ENCODE results near the gene DUSP7. TPM values are rescaled to one million over a fixed set of nuclear protein-coding genes. Genes with fewer than 3 reads are reported as not detected.
A peak's percentile ranks its signal among the peaks of the same experiment; 100 is the strongest.

The DUSP7 gene
- total RNA-seq, 2 experiments from 2014 or later = 4.8 to 5.2 TPM

DNA sequence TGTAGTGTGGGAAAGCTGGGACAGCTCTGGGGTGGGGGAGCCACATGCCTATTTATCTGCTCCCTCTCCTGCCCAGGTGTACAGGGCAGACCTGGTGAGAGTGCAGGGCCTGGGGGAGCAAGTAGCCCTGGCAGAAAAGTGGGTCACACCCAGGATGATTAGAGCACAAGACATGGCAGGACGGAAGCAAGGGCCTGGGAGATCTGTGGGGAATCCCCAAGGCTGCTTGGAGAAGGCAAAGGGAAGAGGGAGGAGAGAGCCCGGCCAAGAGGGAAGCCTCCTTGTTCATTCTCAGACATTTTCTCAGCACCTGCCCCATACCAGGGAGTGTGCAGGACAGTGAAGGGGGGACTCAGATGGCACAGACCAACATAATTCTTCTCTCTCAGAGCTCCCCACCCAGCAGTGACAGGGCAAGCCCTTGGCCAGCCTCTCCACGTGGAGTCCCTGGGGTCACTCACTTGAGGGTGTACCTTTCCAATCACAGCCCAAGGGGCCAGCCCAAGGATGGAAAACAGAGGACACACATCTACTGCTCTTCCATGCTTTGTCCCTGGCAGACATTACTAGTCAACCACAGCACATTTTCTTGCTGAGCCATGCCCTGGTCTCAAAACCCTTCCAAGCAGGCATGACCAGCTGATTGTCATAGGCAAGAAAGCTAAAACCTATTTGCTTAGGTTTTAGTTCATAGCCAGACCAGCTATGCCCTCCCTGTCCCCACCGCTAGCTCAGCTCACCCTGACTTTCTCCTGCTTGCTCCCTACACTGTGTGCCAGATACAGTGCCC is 4.9 kb upstream of the DUSP7 start:
- H3K36me3 Mint-ChIP-seq (ENCODE audit: low read depth) = peaks cover 6% of the 10 kb centered on the region
- no peak overlapping the region for H3K4me3 ChIP-seq (ENCODE audit: low read length)
- no peak overlapping the region for H3K27ac ChIP-seq (ENCODE audit: low read depth in 1 of 2, low read length in 2 of 2)
- ChIA-PET POLR2A (interaction anchor here (1.0 kb wide), 1 partner anchor 8 kb away, joined by 4 read pairs; no protein-coding TSS in a partner anchor), CTCF (no interaction called here)
- peaks cover 11% of the 10 kb centered on the region for H3K4me1 Mint-ChIP-seq (ENCODE audit: low read depth)
- ATAC-seq (ENCODE audit: poor library complexity) = no peak
- H3K27ac Mint-ChIP-seq = no peak overlapping the region
- DNase-seq = no peak
- no peaks in the 10 kb centered on the region for H3K9me3 Mint-ChIP-seq
- no peaks in the 10 kb centered on the region for H3K36me3 ChIP-seq (ENCODE audit: insufficient read depth, low read length)
- H3K27me3 Mint-ChIP-seq = no peaks in the 10 kb centered on the region
- H3K4me1 ChIP-seq (ENCODE audit: insufficient read depth, low read length) = peaks cover 17% of the 10 kb centered on the region
- intact Hi-C loops (cut with DNase I, micrococcal nuclease) = no loop called here
- no peaks in the 10 kb centered on the region for H3K9me3 ChIP-seq (ENCODE audit: control insufficient read depth in 1 of 2, insufficient read depth in 1 of 2, low read length in 2 of 2)
- TF ChIP-seq, protein P1, sequence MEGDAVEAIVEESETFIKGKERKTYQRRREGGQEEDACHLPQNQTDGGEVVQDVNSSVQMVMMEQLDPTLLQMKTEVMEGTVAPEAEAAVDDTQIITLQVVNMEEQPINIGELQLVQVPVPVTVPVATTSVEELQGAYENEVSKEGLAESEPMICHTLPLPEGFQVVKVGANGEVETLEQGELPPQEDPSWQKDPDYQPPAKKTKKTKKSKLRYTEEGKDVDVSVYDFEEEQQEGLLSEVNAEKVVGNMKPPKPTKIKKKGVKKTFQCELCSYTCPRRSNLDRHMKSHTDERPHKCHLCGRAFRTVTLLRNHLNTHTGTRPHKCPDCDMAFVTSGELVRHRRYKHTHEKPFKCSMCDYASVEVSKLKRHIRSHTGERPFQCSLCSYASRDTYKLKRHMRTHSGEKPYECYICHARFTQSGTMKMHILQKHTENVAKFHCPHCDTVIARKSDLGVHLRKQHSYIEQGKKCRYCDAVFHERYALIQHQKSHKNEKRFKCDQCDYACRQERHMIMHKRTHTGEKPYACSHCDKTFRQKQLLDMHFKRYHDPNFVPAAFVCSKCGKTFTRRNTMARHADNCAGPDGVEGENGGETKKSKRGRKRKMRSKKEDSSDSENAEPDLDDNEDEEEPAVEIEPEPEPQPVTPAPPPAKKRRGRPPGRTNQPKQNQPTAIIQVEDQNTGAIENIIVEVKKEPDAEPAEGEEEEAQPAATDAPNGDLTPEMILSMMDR (IDR thresholded peaks at IDR 0.05) = no peak
- no peak overlapping the region for H3K4me3 Mint-ChIP-seq
- H3K27me3 ChIP-seq (ENCODE audit: control insufficient read depth in 1 of 2, insufficient read depth in 2 of 2, low read length in 2 of 2) = no peaks in the 10 kb centered on the region

DNA sequence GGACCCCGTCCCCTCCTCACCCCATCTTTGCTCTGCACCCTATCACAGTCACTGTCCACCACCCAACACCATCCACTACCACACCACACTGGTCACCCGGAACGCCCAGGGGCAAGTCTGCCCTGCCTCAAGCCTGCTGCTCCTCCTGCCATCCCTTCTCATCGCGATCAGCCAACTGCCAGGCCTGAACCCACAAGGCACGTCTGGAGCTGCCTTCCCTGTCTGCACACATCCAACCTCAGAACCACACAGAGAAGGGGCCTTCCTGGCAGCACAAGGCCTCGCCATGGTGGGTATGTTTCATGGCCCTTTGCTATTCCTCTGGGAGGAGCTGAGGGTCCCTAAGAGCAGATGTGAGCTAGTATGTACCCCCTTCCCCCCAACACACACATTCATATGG is 3.4 kb upstream of the DUSP7 start:
- no peak overlapping the region for H3K27ac ChIP-seq (ENCODE audit: low read depth in 1 of 2, low read length in 2 of 2)
- no peak overlapping the region for H3K4me3 ChIP-seq (ENCODE audit: low read length)
- no peak for DNase-seq
- Mint-ChIP-seq H3K27ac (no peak overlapping the region), H3K27me3 (no peaks in the 10 kb centered on the region), H3K4me3 (no peak overlapping the region), H3K4me1 (ENCODE audit: low read depth) (peaks cover 12% of the 10 kb centered on the region), H3K36me3 (ENCODE audit: low read depth) (peaks cover 6% of the 10 kb centered on the region), H3K9me3 (no peaks in the 10 kb centered on the region)
- H3K4me1 ChIP-seq (ENCODE audit: insufficient read depth, low read length) = peaks cover 19% of the 10 kb centered on the region
- H3K9me3 ChIP-seq (ENCODE audit: control insufficient read depth in 1 of 2, insufficient read depth in 1 of 2, low read length in 2 of 2) = no peaks in the 10 kb centered on the region
- intact Hi-C loops (cut with DNase I, micrococcal nuclease) = loop anchor here in 1 of 2 experiments (2.0 to 5.0 kb wide), 5 partner anchors 63 to 478 kb away; partner anchors contain the start of genes ALAS1, PARP3, TEX264 and UQCC5
- CTCF ChIA-PET = interaction anchor here (0.6 kb wide), 1 partner anchor 626 kb away, joined by 3 read pairs; no protein-coding TSS in a partner anchor
- ATAC-seq (ENCODE audit: poor library complexity) = no peak
- POLR2A ChIA-PET = no interaction called here
- H3K27me3 ChIP-seq (ENCODE audit: control insufficient read depth in 1 of 2, insufficient read depth in 2 of 2, low read length in 2 of 2) = no peaks in the 10 kb centered on the region
- no peaks in the 10 kb centered on the region for H3K36me3 ChIP-seq (ENCODE audit: insufficient read depth, low read length)
- TF ChIP-seq, protein P1 (IDR thresholded peaks at IDR 0.05) = no peak

DNA sequence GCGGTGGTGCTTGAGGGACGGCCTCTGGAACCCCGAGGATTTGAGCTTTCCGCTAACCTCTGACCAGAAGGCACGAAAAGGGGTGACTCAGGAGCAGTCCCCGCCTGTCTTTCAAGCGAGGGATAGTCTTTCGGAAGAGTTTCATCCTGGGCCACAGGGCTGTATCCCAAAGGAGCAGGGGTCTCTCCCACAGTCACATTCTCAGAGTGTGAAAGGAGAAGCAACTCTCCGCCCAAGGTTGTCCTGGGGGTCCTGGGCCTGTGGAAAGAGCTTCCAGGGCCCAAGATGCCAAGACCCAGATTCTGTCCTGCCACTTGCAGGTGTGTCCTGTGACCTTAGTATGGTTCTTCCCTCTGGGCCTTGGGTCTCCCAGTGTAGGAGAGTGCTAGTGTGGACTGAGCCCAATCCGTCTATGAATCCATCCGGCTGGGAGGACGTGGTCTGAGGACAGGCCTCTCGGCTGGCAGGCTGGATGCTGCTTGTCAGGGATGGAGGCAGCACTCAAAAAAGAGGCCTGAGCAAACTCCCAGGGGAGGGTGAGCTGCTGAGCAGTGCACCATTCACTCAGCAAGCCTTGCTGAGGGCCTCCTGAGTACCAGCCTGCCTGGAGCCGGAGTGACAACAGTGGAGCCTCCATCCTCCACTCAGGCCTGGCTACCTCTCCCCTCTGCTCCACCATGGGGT is 1.6 kb upstream of the DUSP7 start:
- H3K4me1 ChIP-seq (ENCODE audit: insufficient read depth, low read length) = peaks cover 37% of the 10 kb centered on the region
- peak overlapping the region; percentile 42 for H3K4me3 ChIP-seq (ENCODE audit: low read length)
- peak overlapping the region; percentile 94 for H3K4me3 Mint-ChIP-seq

More for the DNA sequence above, 1.6 kb upstream of the DUSP7 start:
- ChIA-PET POLR2A (interaction anchor here (0.6 to 3.4 kb wide), 11 partner anchors 9 to 164 kb away, joined by 3 to 35 read pairs (median 6); partner anchors contain the start of genes ABHD14A, ABHD14B, ACY1 and ALAS1), CTCF (interaction anchor here (1.2 to 1.6 kb wide), 4 partner anchors 62 to 116 kb away, joined by 4 to 10 read pairs (median 6); partner anchors contain the start of genes ACY1, PARP3, RPL29 and RRP9)
- intact Hi-C loops (cut with DNase I, micrococcal nuclease) = loop anchor here (1.0 to 5.0 kb wide), 7 partner anchors 61 to 479 kb away; partner anchors contain the start of genes PARP3 (in 2 of the 2), POC1A (in 2 of the 2), ALAS1 (in 1 of the 2) and TEX264 (in 1 of the 2)
- no peaks in the 10 kb centered on the region for H3K9me3 Mint-ChIP-seq
- H3K27ac Mint-ChIP-seq = peak overlapping the region; percentile 98
- Histone ChIP-seq H3K27me3 (ENCODE audit: control insufficient read depth in 1 of 2, insufficient read depth in 2 of 2, low read length in 2 of 2) (no peaks in the 10 kb centered on the region), H3K36me3 (ENCODE audit: insufficient read depth, low read length) (no peaks in the 10 kb centered on the region), H3K9me3 (ENCODE audit: control insufficient read depth in 1 of 2, insufficient read depth in 1 of 2, low read length in 2 of 2) (no peaks in the 10 kb centered on the region), H3K27ac (ENCODE audit: low read depth in 1 of 2, low read length in 2 of 2) (peak overlapping the region; percentile 66 to 69)
- H3K4me1 Mint-ChIP-seq (ENCODE audit: low read depth) = peaks cover 30% of the 10 kb centered on the region
- TF ChIP-seq, protein P1 (IDR thresholded peaks at IDR 0.05) = no peak
- H3K36me3 Mint-ChIP-seq (ENCODE audit: low read depth) = peaks cover 24% of the 10 kb centered on the region
- H3K27me3 Mint-ChIP-seq = no peaks in the 10 kb centered on the region
- peak in 2 of 14 experiments; percentile 4 to 39 for DNase-seq
- no peak for ATAC-seq (ENCODE audit: poor library complexity)
